ENCODE measurements around the gene ZMYND8.
A peak's percentile ranks its signal among the peaks of the same experiment; 100 is the strongest.

Gene ZMYND8

DNA sequence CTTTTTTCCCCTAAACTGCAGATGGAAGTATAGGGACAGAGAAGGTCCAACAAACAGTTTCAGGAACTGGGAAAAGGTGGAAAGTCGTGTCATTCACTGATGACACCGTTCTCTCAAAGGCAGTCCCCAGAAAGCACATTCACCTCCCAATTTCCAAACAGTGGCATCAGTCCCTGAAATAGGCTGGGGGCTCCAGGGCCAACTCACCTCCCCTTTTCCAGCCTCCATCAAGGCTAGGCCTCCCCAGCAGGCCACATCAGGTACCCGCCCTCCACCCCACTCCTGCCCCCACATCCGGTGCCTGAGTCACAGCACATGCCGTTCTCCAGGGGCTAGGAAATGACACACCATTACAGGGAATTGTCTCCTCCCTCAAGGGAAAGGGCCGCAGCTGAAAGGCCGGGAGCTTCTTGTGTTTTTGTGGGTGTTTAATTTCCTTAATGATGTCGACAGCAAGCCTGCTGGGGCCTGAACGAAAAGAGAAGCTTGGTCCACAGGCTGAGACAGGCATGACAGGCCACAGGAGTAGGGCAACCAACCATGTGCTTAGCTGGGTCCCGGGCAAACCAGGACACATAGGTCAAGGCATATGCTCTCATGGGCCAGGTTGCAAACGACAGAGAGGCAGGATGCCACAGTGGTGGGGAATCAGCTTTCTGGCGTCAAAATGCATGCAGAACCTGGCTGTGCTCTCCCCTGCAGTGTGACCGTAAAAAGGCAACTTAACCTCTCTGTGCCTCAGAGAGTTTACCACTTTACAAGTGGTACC is 39.2 kb downstream of the ZMYND8 start (continued):
- TF ChIP-seq ZNF155 (tag by site-specific recombination; IDR thresholded peaks at IDR 0.05) (no peak), WT1 (tag by site-specific recombination; IDR thresholded peaks at IDR 0.05) (no peak), ZNF37A (tag by site-specific recombination; IDR thresholded peaks at IDR 0.05) (no peak), ZNF174 (tag by site-specific recombination; IDR thresholded peaks at IDR 0.05) (no peak), ZBTB17 (tag by site-specific recombination; IDR thresholded peaks at IDR 0.05) (no peak), ZNF24 (tag by site-specific recombination; IDR thresholded peaks at IDR 0.05) (no peak), ZNF23 (tag by site-specific recombination; IDR thresholded peaks at IDR 0.05; ENCODE audit: borderline replicate concordance) (no peak), ZNF785 (tag by site-specific recombination; IDR thresholded peaks at IDR 0.05) (no peak), ZFHX2 (tag by site-specific recombination; conservative IDR thresholded peaks at IDR 0.05) (peak; percentile 82), ZNF341 (tag by site-specific recombination; IDR thresholded peaks at IDR 0.05; ENCODE audit: low read depth) (no peak), ZNF521 (tag by site-specific recombination; IDR thresholded peaks at IDR 0.05) (no peak), ZNF670 (tag by site-specific recombination; IDR thresholded peaks at IDR 0.05; ENCODE audit: low read depth) (no peak)
- TF ChIP-seq, protein P1, sequence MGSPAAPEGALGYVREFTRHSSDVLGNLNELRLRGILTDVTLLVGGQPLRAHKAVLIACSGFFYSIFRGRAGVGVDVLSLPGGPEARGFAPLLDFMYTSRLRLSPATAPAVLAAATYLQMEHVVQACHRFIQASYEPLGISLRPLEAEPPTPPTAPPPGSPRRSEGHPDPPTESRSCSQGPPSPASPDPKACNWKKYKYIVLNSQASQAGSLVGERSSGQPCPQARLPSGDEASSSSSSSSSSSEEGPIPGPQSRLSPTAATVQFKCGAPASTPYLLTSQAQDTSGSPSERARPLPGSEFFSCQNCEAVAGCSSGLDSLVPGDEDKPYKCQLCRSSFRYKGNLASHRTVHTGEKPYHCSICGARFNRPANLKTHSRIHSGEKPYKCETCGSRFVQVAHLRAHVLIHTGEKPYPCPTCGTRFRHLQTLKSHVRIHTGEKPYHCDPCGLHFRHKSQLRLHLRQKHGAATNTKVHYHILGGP (tag by site-specific recombination; IDR thresholded peaks at IDR 0.05) = no peak
- TF ChIP-seq, protein P2, sequence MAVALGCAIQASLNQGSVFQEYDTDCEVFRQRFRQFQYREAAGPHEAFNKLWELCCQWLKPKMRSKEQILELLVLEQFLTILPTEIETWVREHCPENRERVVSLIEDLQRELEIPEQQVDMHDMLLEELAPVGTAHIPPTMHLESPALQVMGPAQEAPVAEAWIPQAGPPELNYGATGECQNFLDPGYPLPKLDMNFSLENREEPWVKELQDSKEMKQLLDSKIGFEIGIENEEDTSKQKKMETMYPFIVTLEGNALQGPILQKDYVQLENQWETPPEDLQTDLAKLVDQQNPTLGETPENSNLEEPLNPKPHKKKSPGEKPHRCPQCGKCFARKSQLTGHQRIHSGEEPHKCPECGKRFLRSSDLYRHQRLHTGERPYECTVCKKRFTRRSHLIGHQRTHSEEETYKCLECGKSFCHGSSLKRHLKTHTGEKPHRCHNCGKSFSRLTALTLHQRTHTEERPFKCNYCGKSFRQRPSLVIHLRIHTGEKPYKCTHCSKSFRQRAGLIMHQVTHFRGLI (tag by site-specific recombination; IDR thresholded peaks at IDR 0.05) = no peak
- TF ChIP-seq, protein P3, sequence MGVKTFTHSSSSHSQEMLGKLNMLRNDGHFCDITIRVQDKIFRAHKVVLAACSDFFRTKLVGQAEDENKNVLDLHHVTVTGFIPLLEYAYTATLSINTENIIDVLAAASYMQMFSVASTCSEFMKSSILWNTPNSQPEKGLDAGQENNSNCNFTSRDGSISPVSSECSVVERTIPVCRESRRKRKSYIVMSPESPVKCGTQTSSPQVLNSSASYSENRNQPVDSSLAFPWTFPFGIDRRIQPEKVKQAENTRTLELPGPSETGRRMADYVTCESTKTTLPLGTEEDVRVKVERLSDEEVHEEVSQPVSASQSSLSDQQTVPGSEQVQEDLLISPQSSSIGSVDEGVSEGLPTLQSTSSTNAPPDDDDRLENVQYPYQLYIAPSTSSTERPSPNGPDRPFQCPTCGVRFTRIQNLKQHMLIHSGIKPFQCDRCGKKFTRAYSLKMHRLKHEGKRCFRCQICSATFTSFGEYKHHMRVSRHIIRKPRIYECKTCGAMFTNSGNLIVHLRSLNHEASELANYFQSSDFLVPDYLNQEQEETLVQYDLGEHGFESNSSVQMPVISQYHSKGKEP (tag by site-specific recombination; IDR thresholded peaks at IDR 0.05) = no peak

DNA sequence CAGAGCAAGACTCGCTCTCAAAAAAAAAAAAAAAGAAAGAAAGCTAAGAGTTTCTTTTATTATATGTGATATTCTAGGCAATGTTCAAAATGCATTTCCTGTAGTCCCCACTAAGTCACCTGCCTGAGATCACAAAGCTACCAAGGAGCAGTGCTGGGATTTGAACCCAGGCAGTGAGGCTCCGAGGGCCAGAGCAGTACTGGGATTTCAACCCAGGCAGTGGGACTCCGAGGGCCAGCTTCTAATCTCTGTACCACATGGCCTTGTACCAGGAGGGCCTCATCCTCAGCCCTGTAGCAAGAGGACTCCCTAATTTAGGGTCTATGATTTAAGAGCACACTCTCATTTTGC is 39.7 kb downstream of the ZMYND8 start:
- peaks cover 26% of the 10 kb centered on the region for H3K4me1 ChIP-seq (ENCODE audit: control insufficient read depth, insufficient read depth, low read length)
- POLR2A ChIA-PET = interaction anchor here (0.6 kb wide), 1 partner anchor 628 kb away, joined by 3 read pairs; no protein-coding TSS in a partner anchor
- H3K36me3 ChIP-seq (ENCODE audit: control insufficient read depth in 2 of 2, insufficient read depth in 1 of 2, low read length in 2 of 2) = peaks cover under 1 to 5% of the 10 kb centered on the region in 2 experiments; a peak in 2 of 3 replicates
- H3K9me3 ChIP-seq (ENCODE audit: control insufficient read depth, insufficient read depth, low read depth, low read length) = no peaks in the 10 kb centered on the region
- H3K27ac ChIP-seq (ENCODE audit: extremely low read depth, low read depth, low read length) = no peak overlapping the region
- CTCF ChIA-PET = interaction anchor here (1.0 to 1.4 kb wide), 4 partner anchors 10 to 304 kb away, joined by 3 to 6 read pairs (median 4); no protein-coding TSS in a partner anchor
- TF ChIP-seq ZNF133 (tag by site-specific recombination; IDR thresholded peaks at IDR 0.05) (no peak), ZBTB8A (tag by site-specific recombination; IDR thresholded peaks at IDR 0.05) (no peak), GLI4 (tag by site-specific recombination; IDR thresholded peaks at IDR 0.05) (no peak), ZFP69B (tag by site-specific recombination; IDR thresholded peaks at IDR 0.05) (no peak), ZNF660 (tag by site-specific recombination; IDR thresholded peaks at IDR 0.05) (no peak), ZNF366 (tag by site-specific recombination; conservative IDR thresholded peaks at IDR 0.05) (no peak), ZNF394 (tag by site-specific recombination; IDR thresholded peaks at IDR 0.05; ENCODE audit: borderline replicate concordance) (no peak), ZNF174 (tag by site-specific recombination; IDR thresholded peaks at IDR 0.05) (no peak), ZNF837 (tag by site-specific recombination; IDR thresholded peaks at IDR 0.05) (no peak), ZNF623 (tag by site-specific recombination; IDR thresholded peaks at IDR 0.05) (no peak), YY1 (tag by site-specific recombination; IDR thresholded peaks at IDR 0.05) (no peak), ZNF629 (tag by site-specific recombination; IDR thresholded peaks at IDR 0.05) (no peak), ZNF157 (tag by site-specific recombination; IDR thresholded peaks at IDR 0.05) (no peak), ZNF2 (tag by site-specific recombination; IDR thresholded peaks at IDR 0.05) (no peak), ZNF654 (tag by site-specific recombination; IDR thresholded peaks at IDR 0.05; ENCODE audit: low read depth) (no peak), ZNF121 (tag by site-specific recombination; IDR thresholded peaks at IDR 0.05) (no peak), ZBTB7A (tag by site-specific recombination; IDR thresholded peaks at IDR 0.05; ENCODE audit: low read depth) (no peak), ZNF596 (tag by site-specific recombination; IDR thresholded peaks at IDR 0.05) (no peak), HOXA7 (CRISPR knock-in tag; IDR thresholded peaks at IDR 0.05; ENCODE audit: borderline replicate concordance) (no peak)
- H3K4me3 ChIP-seq (ENCODE audit: low read depth, low read length) = no peak overlapping the region

Measured in HEK293 (cell line).